ENCODE data around the gene METAP1.
"Not testable (repeated sequence)": the region's sequence is repeated elsewhere in the genome, so short reads cannot be mapped to it uniquely, and the experiment has no call there.

The METAP1 gene

GRCh38 chr4:98995183-98996055 lies at the start of gene METAP1:
TSS of gene METAP1 (plus strand) at chr4:98995721. CDS start at chr4:98995754, 33 bp downstream.
- peak; percentile 89 to 93 for DNase-seq (ENCODE audit: low read depth in 1 of 2, low spot score in 1 of 2)

GRCh38 chr4:98946359-98946758 lies 49.2 kb upstream of the METAP1 start:
- no peak for DNase-seq (ENCODE audit: low read depth in 1 of 2, low spot score in 1 of 2)

GRCh38 chr4:98950925-98951324 lies 44.6 kb upstream of the METAP1 start:
- no peak for DNase-seq (ENCODE audit: low read depth in 1 of 2, low spot score in 1 of 2)

DNA sequence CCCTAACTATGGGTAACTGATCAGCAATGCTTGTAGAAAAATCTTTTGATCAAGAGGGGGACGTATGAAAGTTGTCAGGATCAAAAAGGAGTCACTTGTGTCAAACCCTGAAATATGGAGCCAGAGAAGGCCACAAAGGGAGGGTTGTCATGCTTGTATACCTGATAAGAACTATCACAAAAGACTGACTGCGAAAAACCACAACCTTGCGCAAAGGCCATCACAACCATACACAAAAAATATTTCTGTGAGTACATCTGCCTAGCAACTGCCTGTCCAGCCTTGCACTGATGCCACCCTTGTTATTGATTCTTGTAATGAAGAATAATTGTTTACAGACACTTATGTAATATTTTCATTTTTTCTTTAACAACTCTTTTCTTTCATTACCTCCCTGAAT lies 43.8 kb upstream of the METAP1 start:
- DNase-seq (ENCODE audit: low read depth in 1 of 2, low spot score in 1 of 2): no peak

DNA sequence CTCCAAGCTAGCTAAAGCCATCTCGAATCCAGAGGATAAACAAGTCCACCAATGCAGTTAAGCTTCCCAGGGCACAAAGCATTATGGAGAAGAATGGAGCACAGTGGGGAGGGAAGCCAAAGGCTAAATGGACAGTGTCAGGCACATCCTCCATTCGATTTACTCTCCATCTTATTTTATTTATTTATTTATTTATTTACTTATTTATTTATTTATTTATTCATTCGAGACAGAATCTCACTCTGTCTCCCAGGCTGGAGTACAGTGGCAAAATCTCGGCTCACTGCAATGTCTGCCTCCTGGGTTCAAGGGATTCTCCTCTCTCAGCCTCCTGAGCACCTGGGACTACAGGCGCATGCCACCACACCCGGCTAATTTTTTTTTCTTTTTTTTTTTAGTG lies 40.3 kb upstream of the METAP1 start:
- DNase-seq (ENCODE audit: low read depth in 1 of 2, low spot score in 1 of 2): no peak

- DNase-seq (ENCODE audit: low read depth in 1 of 2, low spot score in 1 of 2): no peak
These were observed 37.5 kb upstream of the METAP1 start for GRCh38 chr4:98958065-98958464.

DNA sequence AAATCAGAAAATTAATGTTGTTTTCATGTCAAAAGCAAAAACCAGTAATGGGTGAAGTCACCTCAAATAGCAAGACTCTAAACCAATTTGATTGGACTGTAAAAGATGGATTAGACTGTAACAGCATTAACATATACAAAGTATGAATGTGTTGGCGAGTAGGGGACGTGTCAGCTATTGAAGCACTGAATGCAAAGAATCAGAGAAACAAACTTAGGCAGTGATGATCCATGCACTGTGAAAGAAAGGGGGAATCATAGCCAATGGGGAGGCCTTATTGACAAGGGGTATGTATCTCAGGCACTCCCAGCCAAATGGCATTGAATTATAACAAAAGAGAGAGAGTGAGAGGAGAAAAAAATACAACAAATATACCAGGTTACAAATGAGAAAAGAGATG lies 36.1 kb upstream of the METAP1 start:
- DNase-seq (ENCODE audit: low read depth in 1 of 2, low spot score in 1 of 2): no peak

DNA sequence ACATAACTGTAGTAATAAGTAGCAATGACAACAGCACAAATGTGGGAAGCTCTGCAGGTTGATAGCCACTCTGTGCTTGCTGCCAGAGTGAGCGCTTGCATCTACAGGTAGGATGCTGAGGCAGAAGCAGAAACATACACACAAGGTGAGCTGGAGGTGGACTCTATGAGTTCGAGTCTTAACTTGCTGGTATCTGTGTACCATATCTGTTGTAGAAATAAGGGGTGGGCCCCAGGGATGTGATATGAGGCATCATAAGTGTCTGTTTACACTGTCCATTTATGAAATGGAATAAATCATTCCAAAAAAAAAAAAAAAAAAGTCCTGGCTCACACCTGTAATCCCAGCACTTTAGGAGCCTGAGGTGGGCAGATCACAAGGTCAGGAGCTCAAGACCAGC lies 33.8 kb upstream of the METAP1 start:
- no peak for DNase-seq (ENCODE audit: low read depth in 1 of 2, low spot score in 1 of 2)

DNA sequence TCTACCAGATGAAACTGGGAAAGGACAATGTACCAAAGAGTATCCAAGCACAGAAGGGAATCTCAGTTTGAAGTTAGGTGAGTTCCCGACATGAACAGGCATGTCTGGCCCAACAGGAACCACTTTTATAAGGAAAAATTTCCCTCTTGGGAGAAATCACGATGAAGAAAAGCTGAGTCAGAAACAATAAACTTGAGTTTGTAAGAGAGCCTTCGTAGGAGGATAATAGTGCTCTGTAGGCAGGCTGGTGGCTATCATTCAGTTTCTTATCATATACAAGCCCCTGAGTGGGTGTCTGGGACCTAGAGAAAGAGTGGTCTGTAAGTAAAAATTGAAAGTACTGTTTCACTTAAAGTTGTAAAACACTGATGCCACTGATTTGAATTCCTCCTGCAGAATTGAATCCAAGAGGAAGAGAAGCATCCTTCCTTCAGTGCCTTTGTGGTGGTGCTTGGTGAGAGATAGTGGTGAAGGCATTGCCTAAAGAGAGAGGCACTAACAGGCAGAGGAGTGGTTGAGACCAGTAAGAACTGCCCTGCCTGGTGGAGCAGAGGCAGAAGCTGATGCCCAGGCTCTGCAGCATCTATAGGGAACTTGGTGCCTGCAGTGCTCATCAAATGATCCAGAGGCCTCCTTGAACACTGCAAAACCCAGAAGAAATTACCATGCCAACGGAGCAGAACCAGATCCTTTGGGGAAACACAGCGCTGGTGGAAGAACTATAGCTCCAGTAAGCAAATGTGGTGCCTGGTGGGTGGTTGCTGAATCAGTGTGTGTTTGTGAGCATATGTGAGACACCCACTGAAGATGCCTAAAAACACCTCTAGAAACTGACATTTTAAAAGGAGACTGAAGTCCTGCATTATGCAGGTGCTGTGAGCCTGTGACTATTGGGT lies 31.7 kb upstream of the METAP1 start:
- no peak for DNase-seq (ENCODE audit: low read depth in 1 of 2, low spot score in 1 of 2)

- DNase-seq (ENCODE audit: low read depth in 1 of 2, low spot score in 1 of 2): no peak
These were observed 28.6 kb upstream of the METAP1 start for GRCh38 chr4:98966926-98967325.

DNA sequence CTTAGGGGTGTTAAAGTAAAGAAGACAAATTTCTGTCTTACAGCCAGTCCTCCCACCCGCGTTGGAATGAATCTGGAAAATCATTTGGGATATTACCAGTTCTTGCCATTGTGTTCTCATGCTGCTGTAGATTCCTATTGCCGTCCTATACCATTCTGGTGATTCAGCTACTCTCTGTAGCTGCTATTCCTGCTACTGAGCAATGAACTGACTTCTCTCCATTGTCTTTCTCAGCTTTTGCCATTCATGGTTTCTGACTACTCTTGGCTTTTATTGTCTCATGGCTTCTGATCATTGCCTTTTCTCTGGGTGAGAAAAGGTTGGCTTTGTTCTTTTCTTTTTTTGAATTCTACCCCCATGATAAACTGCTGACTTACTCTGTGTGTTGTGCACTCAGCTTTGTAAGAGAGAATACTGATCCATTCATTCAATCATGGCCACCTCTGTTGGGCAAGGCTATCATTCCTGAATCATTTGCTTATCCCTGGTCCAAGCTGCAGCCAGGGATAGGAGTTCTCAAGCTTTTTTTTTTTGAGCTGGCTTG lies 27.7 kb upstream of the METAP1 start:
- no peak for DNase-seq (ENCODE audit: low read depth in 1 of 2, low spot score in 1 of 2)

GRCh38 chr4:98969878-98970785 lies 25.4 kb upstream of the METAP1 start:
- no peak for DNase-seq (ENCODE audit: low read depth in 1 of 2, low spot score in 1 of 2)

- DNase-seq (ENCODE audit: low read depth in 1 of 2, low spot score in 1 of 2): no peak
These were observed 18.8 kb upstream of the METAP1 start for GRCh38 chr4:98976716-98977115.

GRCh38 chr4:98977557-98977956 lies 18.0 kb upstream of the METAP1 start:
- DNase-seq (ENCODE audit: low read depth in 1 of 2, low spot score in 1 of 2): no peak

- DNase-seq (ENCODE audit: low read depth in 1 of 2, low spot score in 1 of 2): no peak
These were observed 7.8 kb upstream of the METAP1 start for GRCh38 chr4:98987720-98988119.

DNA sequence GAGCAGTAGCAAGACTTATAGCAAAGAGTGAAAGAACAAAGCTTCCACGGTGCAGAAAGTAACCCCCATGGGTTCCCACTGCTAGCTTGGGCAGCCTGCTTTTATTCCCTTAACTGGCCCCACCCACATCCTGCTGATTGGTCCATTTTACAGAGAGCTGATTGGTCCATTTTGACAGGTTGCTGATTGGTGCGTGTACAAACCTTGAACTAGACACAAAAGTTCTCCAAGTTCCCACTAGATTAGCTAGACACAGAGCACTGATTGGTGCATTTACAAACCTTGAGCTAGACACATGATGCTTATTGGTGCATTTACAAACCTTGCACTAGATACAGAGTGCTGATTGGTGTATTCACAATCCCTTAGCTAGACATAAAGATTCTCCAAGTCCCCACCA lies 2.7 kb upstream of the METAP1 start:
- DNase-seq (ENCODE audit: low read depth in 1 of 2, low spot score in 1 of 2): not testable (repeated sequence)

DNA sequence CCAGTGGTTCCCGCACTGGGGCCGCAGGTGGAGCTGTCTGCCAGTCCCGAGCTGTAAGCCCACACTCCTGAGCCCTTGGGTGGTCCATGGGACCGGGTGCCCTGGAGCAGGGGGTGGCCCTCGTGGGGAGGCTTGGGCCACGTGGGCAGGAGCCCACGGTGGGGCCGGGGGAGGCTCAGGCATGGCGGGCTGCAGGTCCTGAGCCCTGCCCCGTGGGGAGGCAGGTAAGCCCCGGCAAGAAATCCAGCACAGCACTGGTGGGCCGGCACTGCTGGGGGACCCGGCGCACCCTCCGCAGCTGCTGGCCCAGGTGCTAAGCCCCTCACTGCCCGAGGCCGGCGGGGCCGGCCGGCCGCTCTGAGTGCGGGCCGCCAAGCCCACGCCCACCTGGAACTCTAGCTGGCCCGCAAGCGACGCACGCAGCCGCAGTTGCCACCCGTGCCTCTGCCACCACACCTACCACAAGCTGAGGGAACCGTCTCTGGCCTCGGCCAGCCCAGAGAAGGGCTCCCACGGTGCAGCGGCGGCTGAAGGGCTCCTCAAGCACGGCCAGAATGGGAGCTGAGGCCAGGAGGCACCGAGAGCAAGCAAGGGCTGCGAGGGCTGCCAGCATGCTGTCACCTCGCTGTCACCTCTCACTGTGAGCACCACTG lies 2.0 kb upstream of the METAP1 start:
- DNase-seq (ENCODE audit: low read depth in 1 of 2, low spot score in 1 of 2): no peak

- DNase-seq (ENCODE audit: low read depth in 1 of 2, low spot score in 1 of 2): no peak
These were observed 893 bp upstream of the METAP1 start for GRCh38 chr4:98994474-98995182.

GRCh38 chr4:98996056-98996764 lies 689 bp downstream of the METAP1 start:
- no peak for DNase-seq (ENCODE audit: low read depth in 1 of 2, low spot score in 1 of 2)

Data from activated T-helper 1 cell treated with anti-CD3 and anti-CD28 coated beads, Interleukin-2, amount 50 U/mL, for 16 hours (primary cell).